Neuron (in vitro differentiated cells): ENCODE measurements around the gene KLF3.

Experiments used
- H2AFZ ChIP-seq: one replicate; pipeline ENCODE4 v1.6.1; 2013; ENCODE audit warnings: low read depth, mild to moderate bottlenecking, inconsistent platforms, low read length, moderate library complexity
- H3K27me3 ChIP-seq: one replicate; pipeline ENCODE4 v1.6.1; 2013; ENCODE audit warnings: low read length; ENCODE audit not compliant: insufficient read depth
- H3K36me3 ChIP-seq: one replicate; pipeline ENCODE4 v1.6.1; 2013; ENCODE audit warnings: low read length; ENCODE audit not compliant: insufficient read depth
- H3K4me1 ChIP-seq: one replicate; pipeline ENCODE4 v1.6.1; 2013; ENCODE audit warnings: low read length; ENCODE audit not compliant: insufficient read depth
- H3K4me3 ChIP-seq: 2 replicates; pipeline ENCODE4 v1.5.1; 2013; ENCODE audit warnings: mild to moderate bottlenecking, low read length, moderate library complexity
- H3K9me3 ChIP-seq: one replicate; pipeline ENCODE4 v1.6.1; 2013; ENCODE audit warnings: low read length

The KLF3 gene

DNA sequence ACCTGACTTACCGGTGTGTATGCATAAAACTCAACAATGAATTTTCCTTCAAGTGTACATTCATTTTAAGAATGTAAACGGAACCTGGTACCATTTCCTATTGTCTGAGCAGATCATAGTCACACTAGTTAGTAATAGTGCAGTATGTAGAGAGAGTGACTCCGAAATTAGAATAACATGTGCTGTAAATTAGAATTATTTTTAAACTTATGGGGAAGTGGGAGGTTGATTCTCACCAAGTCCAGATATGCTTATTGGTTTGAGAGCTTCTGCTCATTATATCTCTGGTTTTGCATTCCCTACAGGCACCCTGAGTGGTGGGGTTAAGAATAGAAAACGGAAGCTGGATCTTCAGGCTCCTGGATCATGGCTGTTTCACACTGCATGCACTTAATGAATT, 39.6 kb downstream of the KLF3 start:
- Histone ChIP-seq H3K9me3 (no peaks in the 10 kb centered on the region), H3K4me1 (no peaks in the 10 kb centered on the region), H2AFZ (no peak overlapping the region), H3K27me3 (no peaks in the 10 kb centered on the region), H3K36me3 (peaks cover 4% of the 10 kb centered on the region), H3K4me3 (no peak overlapping the region)

DNA sequence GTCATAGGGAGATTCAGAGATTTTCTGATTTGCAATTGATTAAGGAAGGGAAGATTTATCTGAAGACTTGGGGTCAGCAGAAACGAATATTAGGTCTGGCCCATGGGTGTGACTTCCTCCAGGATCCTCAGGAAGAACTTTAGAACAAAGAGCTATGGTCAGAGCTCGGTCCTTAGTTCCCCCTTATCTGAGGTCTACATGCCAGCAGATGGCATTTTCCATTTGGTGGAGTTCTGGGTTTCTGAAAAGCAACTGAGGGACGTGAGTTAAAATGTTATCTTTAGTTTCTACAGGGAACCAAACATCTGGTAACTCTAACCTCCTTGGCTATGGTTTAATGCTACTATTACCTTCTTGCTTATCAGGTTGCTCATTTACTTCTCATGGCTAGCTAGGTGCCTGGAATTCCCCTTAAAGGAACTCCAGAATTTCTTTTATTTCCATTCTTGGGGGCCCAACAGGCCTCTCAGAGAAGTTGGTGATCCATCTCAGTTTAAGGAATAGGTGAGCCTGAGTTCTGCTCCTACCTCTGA, 40.7 kb downstream of the KLF3 start:
- Histone ChIP-seq H3K27me3 (no peaks in the 10 kb centered on the region), H3K4me3 (no peak overlapping the region), H3K4me1 (no peaks in the 10 kb centered on the region), H3K9me3 (no peaks in the 10 kb centered on the region), H3K36me3 (no peaks in the 10 kb centered on the region), H2AFZ (no peak overlapping the region)

DNA sequence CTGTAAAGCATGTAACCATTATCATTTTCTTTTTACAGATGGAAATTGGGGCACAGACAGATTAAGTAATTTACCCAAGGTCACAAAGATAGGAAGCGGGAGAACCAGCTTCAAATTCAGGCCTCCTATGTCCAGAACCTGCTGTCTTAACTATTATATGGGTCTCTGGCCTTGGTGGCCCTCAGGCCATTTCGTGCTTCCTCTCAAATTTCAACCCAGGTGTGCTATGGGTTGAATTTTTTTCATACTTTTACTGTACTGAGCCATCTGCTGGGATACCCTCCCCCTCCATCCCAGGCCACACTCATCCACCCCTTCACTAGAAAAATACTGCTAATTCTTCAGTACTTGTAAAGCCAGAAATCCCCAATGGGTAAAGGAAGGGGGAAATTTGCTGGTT, 42.3 kb downstream of the KLF3 start:
- Histone ChIP-seq H3K9me3 (no peaks in the 10 kb centered on the region), H3K27me3 (no peaks in the 10 kb centered on the region), H3K4me1 (no peaks in the 10 kb centered on the region), H2AFZ (no peak overlapping the region), H3K4me3 (no peak overlapping the region), H3K36me3 (no peaks in the 10 kb centered on the region)

DNA sequence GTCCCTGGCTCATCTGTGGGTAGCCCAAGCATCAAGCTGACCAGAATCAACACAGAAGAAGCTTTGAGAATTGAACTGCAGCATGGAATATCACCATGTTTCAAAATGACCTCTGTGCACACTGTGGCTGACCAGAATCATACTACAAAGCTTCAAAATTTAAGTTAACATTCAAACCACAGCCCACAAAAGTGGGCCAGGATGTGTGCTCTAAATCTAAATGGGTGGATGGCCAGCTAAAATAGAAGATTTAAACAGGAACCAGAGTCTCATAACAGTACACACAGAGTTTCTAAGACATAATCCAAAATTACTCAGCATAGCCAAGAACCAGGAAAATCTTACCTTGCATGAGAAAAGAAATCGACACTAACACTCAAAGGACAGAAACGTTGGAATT, 46.1 kb downstream of the KLF3 start:
- no peaks in the 10 kb centered on the region for H3K36me3 ChIP-seq
- no peaks in the 10 kb centered on the region for H3K9me3 ChIP-seq
- no peak overlapping the region for H2AFZ ChIP-seq
- no peaks in the 10 kb centered on the region for H3K27me3 ChIP-seq
- no peaks in the 10 kb centered on the region for H3K4me1 ChIP-seq
- H3K4me3 ChIP-seq = no peak overlapping the region

DNA sequence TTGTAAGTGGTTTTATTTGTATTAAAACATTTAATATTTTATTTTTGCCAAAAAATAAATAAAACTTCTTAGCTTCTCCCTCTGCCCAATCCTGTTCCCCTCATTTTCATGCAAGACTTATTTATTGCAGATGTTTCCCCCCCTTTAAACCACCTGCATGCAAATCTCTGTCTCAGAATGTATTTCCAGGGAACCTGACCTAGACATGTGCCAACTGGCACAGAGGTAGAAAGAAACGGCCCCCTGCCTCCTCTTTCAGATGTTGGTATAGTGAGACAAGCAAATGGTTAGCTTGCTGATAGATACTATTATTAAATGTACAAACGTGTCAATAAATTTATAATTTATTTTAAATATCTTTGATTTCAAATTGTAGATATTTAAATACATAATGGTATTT, 47.1 kb downstream of the KLF3 start:
- Histone ChIP-seq H2AFZ (no peak overlapping the region), H3K36me3 (no peaks in the 10 kb centered on the region), H3K27me3 (no peaks in the 10 kb centered on the region), H3K4me3 (no peak overlapping the region), H3K9me3 (no peaks in the 10 kb centered on the region), H3K4me1 (no peaks in the 10 kb centered on the region)

GRCh38 chr4:38715050-38715449, 51.1 kb downstream of the KLF3 start:
- Histone ChIP-seq H3K27me3 (no peaks in the 10 kb centered on the region), H3K9me3 (no peaks in the 10 kb centered on the region), H2AFZ (no peak overlapping the region), H3K4me3 (no peak overlapping the region), H3K4me1 (no peaks in the 10 kb centered on the region), H3K36me3 (no peaks in the 10 kb centered on the region)

DNA sequence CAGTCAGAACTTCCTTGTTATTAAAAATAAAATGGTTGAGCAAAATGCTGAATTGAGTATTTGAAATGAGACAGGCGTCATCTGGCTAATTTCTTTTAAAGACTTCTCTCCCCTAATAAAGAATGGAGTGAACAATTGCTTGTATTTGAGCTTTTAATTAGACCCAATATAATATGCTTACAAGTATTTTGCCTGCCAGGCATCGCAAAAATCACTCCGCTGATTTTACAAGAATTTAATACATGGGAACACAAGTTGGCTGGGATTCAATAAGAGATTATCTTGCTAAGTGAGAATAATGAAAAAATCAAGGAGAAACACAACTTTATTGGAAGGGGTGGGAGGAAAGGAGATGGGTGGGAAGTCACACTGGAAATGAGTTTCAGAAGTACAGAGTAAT, 52.3 kb downstream of the KLF3 start:
- H3K4me1 ChIP-seq = no peaks in the 10 kb centered on the region
- no peak overlapping the region for H2AFZ ChIP-seq

GRCh38 chr4:38717604-38718003, 53.6 kb downstream of the KLF3 start:
- no peaks in the 10 kb centered on the region for H3K36me3 ChIP-seq
- no peak overlapping the region for H2AFZ ChIP-seq

More for the DNA sequence above, 52.3 kb downstream of the KLF3 start:
- no peaks in the 10 kb centered on the region for H3K9me3 ChIP-seq
- H3K4me3 ChIP-seq = no peak overlapping the region
- no peaks in the 10 kb centered on the region for H3K27me3 ChIP-seq
- H3K36me3 ChIP-seq = no peaks in the 10 kb centered on the region

DNA sequence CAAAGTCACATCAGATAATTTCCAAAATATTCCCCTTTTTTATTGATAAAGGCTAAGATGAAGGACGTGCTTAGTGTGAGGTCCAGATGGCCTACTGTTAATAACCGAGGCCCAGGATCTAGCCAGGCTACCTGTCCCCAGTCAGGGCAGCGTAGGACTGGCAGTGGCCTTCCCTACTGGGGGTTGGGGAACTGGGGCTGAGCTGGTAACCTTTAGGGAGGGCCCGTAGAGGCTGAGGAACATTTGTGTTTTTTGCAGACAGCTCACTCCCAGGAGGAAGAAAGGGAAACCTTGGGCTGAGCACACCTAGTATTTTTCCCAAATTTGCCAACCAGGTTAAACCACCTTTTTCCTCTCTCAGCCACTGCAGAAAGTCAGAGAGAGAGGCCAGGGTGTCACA, 59.1 kb downstream of the KLF3 start:
- H3K27me3 ChIP-seq = no peaks in the 10 kb centered on the region
- H3K4me1 ChIP-seq = no peaks in the 10 kb centered on the region
- H3K4me3 ChIP-seq = no peak overlapping the region
- H2AFZ ChIP-seq = no peak overlapping the region
- H3K9me3 ChIP-seq = no peaks in the 10 kb centered on the region
- H3K36me3 ChIP-seq = no peaks in the 10 kb centered on the region

More at GRCh38 chr4:38717604-38718003, 53.6 kb downstream of the KLF3 start:
- Histone ChIP-seq H3K4me1 (no peaks in the 10 kb centered on the region), H3K9me3 (no peaks in the 10 kb centered on the region), H3K27me3 (no peaks in the 10 kb centered on the region), H3K4me3 (no peak overlapping the region)

- Histone ChIP-seq H3K9me3 (no peaks in the 10 kb centered on the region), H3K27me3 (no peaks in the 10 kb centered on the region), H2AFZ (no peak overlapping the region), H3K36me3 (no peaks in the 10 kb centered on the region), H3K4me3 (no peak overlapping the region), H3K4me1 (no peaks in the 10 kb centered on the region)
Observed at GRCh38 chr4:38723726-38724474, 59.9 kb downstream of the KLF3 start.

- no peaks in the 10 kb centered on the region for H3K27me3 ChIP-seq
- H3K36me3 ChIP-seq = no peaks in the 10 kb centered on the region
- H3K4me3 ChIP-seq = no peak overlapping the region
- no peaks in the 10 kb centered on the region for H3K9me3 ChIP-seq
- H2AFZ ChIP-seq = no peak overlapping the region
- H3K4me1 ChIP-seq = no peaks in the 10 kb centered on the region
Observed at GRCh38 chr4:38724475-38724808, 60.4 kb downstream of the KLF3 start.

DNA sequence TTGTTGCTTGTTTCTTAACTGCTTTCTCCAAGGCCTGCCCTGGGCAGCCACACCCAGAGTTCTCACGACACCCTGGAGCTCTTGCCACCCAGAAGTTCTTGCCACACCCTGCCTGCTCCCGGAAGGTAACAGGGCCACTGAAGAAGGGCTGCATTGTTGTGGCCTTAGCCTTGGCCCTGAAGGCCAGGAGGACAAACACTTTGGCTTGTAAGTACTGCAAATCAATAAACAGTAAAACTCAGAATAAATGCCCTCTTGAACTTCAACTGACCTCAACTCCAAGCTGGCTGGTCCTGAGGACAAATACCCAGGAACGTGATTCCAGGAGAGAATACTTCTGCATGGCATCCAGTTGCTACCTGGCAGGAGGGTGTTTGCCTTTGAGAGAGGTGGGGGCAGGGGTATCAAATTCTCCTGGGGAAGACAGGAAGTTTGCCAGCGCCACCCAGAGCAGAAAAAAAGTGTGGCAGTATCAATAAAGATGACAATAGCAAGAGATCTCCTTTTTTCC, 64.7 kb downstream of the KLF3 start:
- H3K4me1 ChIP-seq = no peaks in the 10 kb centered on the region
- no peaks in the 10 kb centered on the region for H3K27me3 ChIP-seq
- H3K4me3 ChIP-seq = no peak overlapping the region
- peaks cover 3% of the 10 kb centered on the region for H3K9me3 ChIP-seq
- no peaks in the 10 kb centered on the region for H3K36me3 ChIP-seq
- H2AFZ ChIP-seq = no peak overlapping the region

- Histone ChIP-seq H2AFZ (no peak overlapping the region), H3K9me3 (peaks cover 6% of the 10 kb centered on the region), H3K27me3 (no peaks in the 10 kb centered on the region), H3K4me1 (no peaks in the 10 kb centered on the region), H3K4me3 (no peak overlapping the region), H3K36me3 (no peaks in the 10 kb centered on the region)
Observed at GRCh38 chr4:38730493-38730829, 66.5 kb downstream of the KLF3 start.
